HG02852 (cell line): ENCODE results near the gene KDM1A.

Source experiments
- ATAC-seq: cut with Tn5 transposase; IDR thresholded peaks from one replicate; pipeline ENCODE4 v1.9.1; 2021; ENCODE audit warnings: mild to moderate bottlenecking, moderate library complexity; ENCODE audit not compliant: unreplicated experiment

KDM1A gene

GRCh38 chr1:23129846-23130245, 110.6 kb downstream of the KDM1A start:
- ATAC-seq = no peak

- no peak for ATAC-seq
These were observed 112.8 kb downstream of the KDM1A start for GRCh38 chr1:23132033-23132432.
